ENCODE data around the gene SEMA6D.

Gene SEMA6D

GRCh38 chr15:47717036-47717612 lies at the start of gene SEMA6D:
Gene SEMA6D, plus strand, starts transcription at chr15:47717505. Its CDS starts 42,294 bp downstream, at chr15:47759799.
- DNase-seq = peak; percentile 80 to 82

- no peak for DNase-seq
Observed at GRCh38 chr15:47669221-47669620, 48.1 kb upstream of the SEMA6D start.

- DNase-seq = no peak
Observed at GRCh38 chr15:47670365-47670764, 46.9 kb upstream of the SEMA6D start.

- DNase-seq = no peak
Observed at GRCh38 chr15:47673232-47673761, 44.0 kb upstream of the SEMA6D start.

GRCh38 chr15:47674586-47675232 lies 42.6 kb upstream of the SEMA6D start:
- DNase-seq = no peak

- DNase-seq = no peak
Observed at GRCh38 chr15:47675735-47676134, 41.6 kb upstream of the SEMA6D start.

- no peak for DNase-seq
Observed at GRCh38 chr15:47678040-47678439, 39.3 kb upstream of the SEMA6D start.

- no peak for DNase-seq
Observed at GRCh38 chr15:47682661-47683060, 34.6 kb upstream of the SEMA6D start.

GRCh38 chr15:47685141-47685870 lies 32.0 kb upstream of the SEMA6D start:
- no peak for DNase-seq

GRCh38 chr15:47688573-47689086 lies 28.7 kb upstream of the SEMA6D start:
- DNase-seq = no peak

- DNase-seq = no peak
Observed at GRCh38 chr15:47689660-47690059, 27.6 kb upstream of the SEMA6D start.

- DNase-seq = no peak
Observed at GRCh38 chr15:47691882-47692281, 25.4 kb upstream of the SEMA6D start.

- no peak for DNase-seq
Observed at GRCh38 chr15:47696351-47696750, 21.0 kb upstream of the SEMA6D start.

- no peak for DNase-seq
Observed at GRCh38 chr15:47705281-47705997, 11.9 kb upstream of the SEMA6D start.

GRCh38 chr15:47707391-47707790 lies 9.9 kb upstream of the SEMA6D start:
- no peak for DNase-seq

- DNase-seq = no peak
Observed at GRCh38 chr15:47708161-47708980, 8.9 kb upstream of the SEMA6D start.

- peak in 1 of 2 donors; percentile 21 for DNase-seq
Observed at GRCh38 chr15:47711655-47712054, 5.7 kb upstream of the SEMA6D start.

GRCh38 chr15:47715402-47715801 lies 1.9 kb upstream of the SEMA6D start:
- DNase-seq = peak in 1 of 2 donors; percentile 7

GRCh38 chr15:47715856-47716445 lies 1.4 kb upstream of the SEMA6D start:
- DNase-seq = peak; percentile 62 to 82

- DNase-seq = no peak
Observed at GRCh38 chr15:47716516-47716915, 789 bp upstream of the SEMA6D start.
